Sigmoid colon (tissue), 4 donors: ENCODE data around the gene TFAM.

Experiments used
- EP300 ChIP-seq, 4 donors: sonication (generic); formaldehyde crosslinking; IDR thresholded peaks; one replicate each; pipeline ENCODE4 v1.6.1; 2017; ENCODE audit warnings: antibody characterized with exemption in 4 of 4
- POLR2A ChIP-seq, 2 donors: fragments of 450-650 bp; IDR thresholded peaks; one replicate each; pipeline ENCODE4 v1.6.1; 2016; ENCODE audit warnings: antibody characterized with exemption in 2 of 2, mild to moderate bottlenecking in 2 of 2, moderate library complexity in 2 of 2
- TF ChIP-seq, protein P1 (sequence below), 4 experiments: fragments of 450-650 bp in 3 of 4; fragments of 200-600 bp in 1 of 4; IDR thresholded peaks; one replicate each; pipeline ENCODE4 v1.5.1; 2016 to 2019; ENCODE audit warnings: antibody characterized with exemption in 4 of 4, mild to moderate bottlenecking in 3 of 4, moderate library complexity in 2 of 4

DNA sequence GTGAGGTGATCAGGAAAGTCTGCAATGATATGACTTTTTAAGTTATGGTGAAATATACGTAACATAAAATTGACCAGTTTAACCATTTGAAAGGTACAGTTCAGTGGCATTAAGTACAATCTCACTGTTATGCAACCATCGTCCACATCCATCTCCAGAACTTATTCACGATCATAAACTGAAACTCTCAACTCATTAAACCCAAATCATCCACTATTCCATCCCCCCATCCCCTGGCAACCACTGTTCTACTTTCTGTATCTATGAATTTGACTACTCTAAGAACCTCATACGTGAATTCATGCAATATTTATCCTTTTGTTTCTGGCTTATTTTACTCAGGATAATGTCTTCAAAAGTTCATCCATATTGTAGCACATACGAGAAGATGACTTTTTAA, 48.4 kb downstream of the TFAM start:
- TF ChIP-seq EP300 (IDR thresholded peaks at IDR 0.05): no peak
- TF ChIP-seq, protein P1, sequence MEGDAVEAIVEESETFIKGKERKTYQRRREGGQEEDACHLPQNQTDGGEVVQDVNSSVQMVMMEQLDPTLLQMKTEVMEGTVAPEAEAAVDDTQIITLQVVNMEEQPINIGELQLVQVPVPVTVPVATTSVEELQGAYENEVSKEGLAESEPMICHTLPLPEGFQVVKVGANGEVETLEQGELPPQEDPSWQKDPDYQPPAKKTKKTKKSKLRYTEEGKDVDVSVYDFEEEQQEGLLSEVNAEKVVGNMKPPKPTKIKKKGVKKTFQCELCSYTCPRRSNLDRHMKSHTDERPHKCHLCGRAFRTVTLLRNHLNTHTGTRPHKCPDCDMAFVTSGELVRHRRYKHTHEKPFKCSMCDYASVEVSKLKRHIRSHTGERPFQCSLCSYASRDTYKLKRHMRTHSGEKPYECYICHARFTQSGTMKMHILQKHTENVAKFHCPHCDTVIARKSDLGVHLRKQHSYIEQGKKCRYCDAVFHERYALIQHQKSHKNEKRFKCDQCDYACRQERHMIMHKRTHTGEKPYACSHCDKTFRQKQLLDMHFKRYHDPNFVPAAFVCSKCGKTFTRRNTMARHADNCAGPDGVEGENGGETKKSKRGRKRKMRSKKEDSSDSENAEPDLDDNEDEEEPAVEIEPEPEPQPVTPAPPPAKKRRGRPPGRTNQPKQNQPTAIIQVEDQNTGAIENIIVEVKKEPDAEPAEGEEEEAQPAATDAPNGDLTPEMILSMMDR (IDR thresholded peaks at IDR 0.05): no peak
- TF ChIP-seq POLR2A (IDR thresholded peaks at IDR 0.05): no peak
